IPS DF 19.7 (cell line): ENCODE data around the gene MCAM.
A peak's percentile ranks its signal among the peaks of the same experiment; 100 is the strongest.

ENCODE experiments used
- DNase-seq: peaks from one replicate; pipeline ENCODE4 v3.0.0-alpha.2; 2013; ENCODE audit warnings: low read depth, low spot score

Gene MCAM

DNA sequence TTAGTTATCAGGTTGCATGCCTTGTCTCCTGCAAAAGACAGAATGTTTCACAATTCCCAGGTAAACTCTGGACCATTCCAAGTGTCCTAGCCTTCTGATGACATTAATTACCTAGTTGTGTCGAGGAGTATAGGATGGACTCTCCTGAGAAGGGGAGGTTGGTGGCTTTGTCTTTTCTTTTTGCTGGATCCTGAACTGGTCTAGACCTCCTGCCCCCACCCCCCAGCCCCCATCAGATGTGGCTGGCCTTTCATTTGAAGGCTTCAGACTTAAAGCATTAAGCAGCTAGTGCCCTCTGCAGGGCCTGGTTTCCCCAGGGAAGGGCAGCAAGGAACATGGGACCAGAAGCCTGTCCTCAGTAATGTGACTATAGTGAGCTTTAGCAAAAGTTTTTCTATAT is 9.7 kb downstream of the MCAM start:
- no peak for DNase-seq

DNA sequence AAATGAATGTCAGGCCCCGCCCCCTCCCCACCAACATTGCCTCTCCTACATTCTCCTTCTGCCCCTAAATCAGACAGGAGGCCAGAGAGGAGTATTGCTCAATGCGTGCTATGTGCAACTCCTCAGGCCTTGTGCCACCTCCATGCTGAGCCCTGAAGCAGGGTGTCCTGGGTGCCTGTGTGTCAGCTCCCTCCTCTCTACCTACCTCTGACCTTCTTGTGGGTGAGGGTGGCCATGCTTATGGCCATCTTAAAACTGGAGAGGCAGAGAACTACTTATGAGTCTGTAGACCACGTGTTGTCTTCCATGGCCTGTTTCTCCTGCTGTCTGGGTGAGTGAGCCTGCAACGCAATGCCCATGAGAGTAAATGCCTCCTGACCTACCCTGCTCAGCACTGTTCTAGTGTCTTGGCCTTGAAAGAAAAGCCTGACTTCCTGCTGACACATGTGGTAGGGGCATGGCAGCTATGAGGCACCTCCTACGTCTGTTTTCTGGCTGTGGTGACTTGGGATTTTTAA is 10.5 kb downstream of the MCAM start:
- no peak for DNase-seq

DNA sequence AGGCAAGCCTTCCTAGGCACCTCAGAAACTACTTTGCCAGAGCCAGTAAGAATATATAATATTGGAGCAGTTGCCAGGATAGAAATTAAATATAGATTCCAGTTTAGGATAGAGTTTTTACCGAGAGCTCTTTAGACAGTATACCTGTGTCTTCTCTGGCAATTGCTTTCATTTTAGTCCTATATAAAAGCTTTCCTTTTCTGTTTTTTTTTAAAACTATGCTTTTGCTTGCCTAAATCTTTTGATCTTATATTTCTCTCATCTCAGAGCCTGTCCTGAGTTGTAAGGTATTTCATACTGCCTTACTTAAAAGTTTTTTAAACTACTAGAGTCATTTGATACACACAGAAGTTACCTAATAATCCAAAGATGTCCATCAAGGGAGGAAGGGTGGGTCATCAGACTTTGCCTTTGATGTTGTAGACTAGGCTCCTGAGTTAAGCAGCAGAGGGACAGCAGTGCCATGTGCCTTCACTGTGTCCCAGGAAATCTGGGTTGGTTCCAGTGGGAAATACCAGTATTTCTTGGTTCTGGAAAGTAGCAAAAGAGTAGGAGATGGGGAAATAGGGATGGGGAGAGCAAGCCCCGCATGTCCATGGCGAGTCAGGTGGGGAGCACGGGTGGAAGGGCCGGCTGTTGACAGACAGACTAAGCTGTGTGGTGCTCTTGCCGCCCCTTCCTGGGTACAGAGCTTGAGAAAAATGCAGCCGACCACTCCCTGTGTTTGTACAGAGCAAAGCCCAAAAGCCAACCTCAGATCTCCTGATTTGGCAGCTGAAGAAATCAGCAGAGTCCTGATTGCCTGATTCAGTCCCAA is 11.2 kb downstream of the MCAM start:
- no peak for DNase-seq

DNA sequence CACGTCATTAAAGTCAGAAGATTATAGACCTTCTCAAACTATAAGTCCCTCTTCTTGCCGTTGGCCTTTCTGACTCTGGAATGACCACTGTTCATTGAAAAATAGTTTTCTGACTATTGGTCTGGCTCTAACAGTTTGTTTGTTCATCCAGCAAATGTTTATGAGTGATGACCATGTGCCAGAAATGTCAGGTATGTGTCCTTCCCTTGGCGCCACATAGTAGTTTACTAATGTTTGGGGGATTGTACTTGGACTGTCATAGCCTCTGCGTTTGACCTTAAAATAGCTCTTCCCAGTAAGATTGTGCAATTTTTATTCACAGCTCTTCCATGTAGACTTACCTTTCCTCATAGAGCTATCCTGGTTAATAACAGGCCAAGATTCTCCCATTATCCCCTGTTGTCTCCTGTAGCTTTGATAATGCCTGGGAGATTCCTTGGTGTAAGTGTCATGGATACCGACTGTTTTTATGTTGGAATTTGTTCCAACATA is 13.7 kb downstream of the MCAM start:
- no peak for DNase-seq

DNA sequence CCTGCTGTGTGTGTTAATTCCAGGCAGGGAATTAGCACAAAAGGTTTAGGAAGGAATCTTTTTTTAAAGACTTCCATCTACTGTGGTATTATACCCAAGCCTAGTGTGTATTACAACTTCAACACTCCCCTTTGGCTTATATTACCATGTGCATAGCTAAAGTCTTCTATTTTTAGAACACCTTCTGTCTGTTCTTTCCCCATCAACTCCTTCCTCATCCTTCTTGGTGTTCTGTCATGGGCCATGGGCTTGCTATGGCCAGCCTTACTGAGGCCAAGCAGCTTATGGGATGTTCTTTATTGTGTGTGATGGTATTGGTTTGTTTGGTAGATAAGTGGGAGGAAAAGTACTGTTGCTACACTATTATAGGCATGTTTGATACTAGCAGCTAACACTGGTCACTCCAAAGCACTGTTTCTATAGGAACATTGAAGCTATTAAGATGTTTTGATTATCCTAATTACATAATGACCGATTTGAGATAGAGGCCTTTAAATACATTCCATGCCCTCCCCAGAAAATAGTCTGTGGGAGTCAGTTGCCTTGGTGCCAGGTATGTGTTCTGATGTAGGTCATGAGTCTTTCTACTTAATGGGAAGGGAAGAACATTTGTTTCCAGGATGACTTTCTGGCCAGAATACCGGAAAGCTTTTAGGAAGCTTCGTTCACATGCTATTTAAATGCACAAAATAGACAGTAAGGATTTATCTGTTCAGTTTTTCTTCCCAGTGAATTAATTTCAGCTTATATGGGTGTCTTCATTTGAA is 16.5 kb downstream of the MCAM start:
- no peak for DNase-seq

DNA sequence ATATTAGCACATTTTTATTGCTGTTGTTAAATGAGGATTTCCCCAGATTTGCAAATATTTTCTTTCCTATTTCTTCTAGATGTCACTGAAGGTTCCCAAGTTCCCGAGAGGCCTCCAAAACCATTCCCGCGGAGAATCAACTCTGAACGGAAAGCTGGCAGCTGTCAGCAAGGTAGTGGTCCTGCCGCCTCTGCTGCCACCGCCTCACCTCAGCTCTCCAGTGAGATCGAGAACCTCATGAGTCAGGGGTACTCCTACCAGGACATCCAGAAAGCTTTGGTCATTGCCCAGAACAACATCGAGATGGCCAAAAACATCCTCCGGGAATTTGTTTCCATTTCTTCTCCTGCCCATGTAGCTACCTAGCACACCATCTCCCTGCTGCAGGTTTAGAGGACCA is 17.5 kb downstream of the MCAM start:
- no peak for DNase-seq

DNA sequence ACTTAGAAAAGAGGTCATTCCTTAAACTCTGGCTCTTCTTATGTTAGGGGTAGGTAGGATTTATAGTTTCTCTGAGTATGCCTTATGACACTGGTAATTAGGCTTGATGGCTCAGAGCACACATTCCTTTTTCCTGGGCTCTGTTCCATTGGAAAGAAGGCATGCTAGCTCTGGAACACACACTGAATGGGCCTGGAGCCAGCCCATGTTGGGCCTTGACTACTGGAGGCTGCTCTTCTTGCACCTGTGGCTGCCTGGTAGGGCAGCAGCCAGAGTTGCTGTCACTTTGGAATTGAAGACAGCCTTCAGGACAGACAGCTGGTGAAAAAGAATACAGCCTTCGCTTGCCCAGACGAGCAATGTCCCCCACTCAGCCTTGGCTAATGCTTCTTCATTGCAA is 18.2 kb downstream of the MCAM start:
- no peak for DNase-seq

DNA sequence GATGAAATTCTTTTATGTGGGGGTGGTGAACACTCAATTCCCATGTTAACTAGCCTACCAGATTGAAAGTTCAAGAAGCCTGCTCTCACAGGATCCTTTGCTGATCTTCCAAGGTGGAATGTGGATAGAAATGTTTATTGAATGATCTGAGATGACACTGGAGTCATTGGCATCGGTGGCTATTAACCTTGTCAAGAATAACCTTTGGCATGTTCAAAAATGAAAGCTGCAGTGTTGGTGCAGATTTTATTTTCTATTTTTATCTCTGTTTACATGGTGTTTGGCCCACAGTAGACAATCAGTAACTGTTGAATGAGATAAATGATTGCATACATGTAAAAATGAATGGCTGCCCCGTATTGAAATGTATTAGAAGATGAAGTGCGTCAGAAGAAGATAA is 19.0 kb downstream of the MCAM start:
- DNase-seq: no peak

DNA sequence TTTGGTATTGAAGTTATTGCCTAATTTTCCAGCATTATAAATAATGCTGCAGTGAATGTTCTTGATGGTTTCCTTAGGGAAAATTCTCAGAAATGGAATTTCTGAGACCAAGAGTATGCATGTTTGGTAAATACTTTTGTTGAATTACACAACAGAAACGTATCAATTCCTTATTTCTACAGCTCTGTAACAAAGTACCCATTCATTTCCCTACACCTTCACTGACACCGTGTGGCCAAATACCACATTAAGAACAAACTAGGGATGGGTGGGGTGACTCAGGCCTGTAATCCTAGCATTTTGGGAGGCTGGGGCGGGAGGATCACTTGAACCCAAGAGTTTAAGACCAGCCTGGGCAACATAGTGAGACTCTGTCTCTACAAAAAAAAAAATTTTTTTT is 21.8 kb downstream of the MCAM start:
- DNase-seq: no peak

DNA sequence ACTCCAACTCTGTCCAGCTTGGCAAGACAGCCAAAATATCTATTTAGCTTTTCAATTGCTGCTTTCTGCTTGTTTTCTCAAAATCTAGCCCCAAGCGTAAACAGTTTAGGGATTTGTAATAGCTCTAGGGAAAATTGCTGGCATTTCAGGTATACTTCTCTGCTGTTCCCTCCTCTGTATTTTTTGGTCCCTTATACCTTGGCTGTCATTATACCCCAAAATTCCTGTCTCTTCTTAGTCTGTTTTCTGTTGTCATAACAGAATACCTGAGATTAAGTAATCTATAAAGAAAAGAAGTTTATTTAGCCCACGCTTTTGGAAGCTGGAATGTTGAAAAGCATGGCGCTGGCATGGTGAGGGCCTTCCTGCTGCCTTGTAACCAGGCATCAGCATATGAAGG is 23.5 kb downstream of the MCAM start:
- DNase-seq: no peak

DNA sequence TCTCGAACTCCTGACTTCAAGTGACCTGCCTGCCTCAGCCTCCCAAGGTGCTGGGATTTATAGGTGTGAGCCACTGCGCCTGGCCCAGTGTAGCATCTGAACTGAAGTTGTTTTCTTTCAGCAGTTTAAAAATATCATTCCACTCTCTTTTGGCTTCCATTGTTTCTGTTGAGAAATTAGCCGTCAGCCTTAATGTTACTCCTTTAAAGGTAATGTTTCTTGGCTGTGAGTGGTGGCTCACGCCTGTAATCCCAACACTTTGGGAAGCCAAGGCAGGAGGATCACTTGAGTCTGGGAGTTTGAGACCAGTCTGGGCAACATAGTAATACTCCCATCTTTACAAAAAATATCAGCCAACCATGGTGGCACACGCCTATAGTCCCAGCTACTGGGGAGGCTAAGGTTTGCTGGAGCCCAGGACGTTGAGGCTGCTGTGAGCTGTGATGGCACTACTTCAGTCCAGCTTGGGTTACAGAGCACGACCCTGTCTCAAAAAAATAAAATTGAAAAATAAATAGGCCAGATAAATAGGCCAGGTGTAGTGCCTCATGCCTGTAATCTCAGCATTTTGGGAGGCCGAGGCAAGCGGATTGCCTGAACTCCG is 25.9 kb downstream of the MCAM start:
- no peak for DNase-seq

DNA sequence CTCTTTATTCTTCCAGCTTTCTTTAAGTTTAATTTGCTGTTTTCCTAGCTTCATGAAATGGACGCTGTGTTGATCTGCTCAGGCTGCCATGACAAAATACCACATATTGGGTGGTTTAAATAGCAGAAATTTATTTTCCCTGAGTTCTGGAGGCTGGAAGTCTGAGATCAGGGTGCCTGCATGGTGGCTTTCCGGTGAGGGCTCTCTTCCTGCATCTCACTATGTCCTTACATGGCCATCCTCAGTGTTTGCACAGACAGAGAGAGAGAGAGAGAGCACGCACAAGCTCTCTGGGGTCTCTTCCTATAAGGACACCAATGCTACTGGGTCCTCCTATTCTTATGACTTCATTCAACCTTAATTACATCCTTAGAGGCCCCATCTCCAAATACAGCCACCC is 28.7 kb downstream of the MCAM start:
- no peak for DNase-seq

DNA sequence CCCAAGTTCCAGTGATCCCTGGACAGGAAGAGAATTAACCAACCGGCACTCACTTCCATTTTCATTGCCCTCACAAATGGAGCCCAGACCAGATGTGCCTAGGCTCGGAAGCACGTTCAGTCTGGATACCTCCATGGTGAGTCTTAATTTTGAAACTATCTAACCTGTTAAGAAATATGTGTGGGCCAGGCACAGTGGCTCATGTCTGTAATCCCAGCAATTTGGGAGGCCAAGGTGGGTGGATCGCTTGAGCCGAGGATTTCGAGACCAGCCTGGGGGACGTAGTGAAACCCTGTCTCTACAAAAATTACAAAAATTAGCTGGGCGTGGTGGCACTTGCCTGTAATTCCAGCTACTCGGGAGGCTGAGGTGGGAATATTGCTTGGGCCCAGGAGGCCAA is 31.5 kb downstream of the MCAM start:
- DNase-seq: no peak

DNA sequence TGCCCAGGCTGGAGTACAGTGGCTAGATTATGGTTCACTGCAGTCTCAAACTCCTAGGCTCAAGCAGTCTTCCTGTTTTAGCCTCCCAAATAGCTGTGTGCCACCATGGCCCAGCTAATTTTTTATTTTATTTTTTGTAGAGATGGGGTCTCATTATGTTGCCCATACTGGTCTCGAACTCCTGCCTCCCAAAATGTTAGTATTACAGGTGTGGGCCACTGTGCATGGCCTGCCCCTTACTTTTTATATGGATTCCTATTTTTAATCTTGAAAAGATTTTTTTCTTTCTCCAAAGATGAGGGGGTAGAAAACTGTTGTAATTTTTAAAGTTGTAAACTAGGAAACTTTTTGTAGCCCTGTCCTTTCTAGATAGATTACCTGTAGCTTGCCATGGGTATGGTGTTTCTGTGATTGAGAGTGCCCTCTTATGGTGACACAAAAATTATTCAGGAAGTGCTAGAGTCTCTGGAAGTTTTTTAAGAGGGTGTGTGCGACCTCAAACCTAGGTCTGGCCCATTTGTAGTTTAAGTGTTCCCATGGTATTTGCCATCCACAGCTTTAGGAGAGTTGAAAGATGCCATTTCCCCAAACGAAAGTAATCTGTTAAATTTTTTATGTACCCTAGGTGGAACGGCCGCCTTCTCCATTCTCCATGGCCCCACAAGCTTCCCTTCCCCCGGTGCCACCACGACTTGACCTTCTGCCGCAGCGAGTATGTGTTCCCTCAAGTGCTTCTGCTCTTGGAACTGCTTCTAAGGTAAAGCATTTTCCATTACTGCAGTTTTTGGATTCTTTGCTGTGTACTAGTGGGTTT is 32.4 kb downstream of the MCAM start:
- peak; percentile 9 for DNase-seq

DNA sequence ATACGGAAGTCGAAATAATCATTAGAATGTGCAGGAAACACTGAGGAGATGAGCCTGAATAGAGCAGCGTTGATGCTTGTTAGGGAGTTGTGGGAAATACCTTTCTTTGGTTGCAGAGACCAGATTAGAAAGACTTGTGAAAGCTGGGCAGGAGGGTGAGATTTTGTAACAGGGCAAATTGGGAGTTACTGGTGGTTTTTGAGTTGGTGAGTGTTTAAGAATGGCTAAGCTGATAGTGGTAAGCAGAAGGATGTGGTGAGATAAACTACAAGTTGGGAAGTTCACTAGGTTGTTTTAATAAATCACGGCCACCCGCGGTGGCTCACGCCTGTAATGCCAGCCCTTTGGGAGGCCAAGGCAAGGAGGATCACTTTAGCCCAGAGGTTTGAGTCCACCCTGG is 34.4 kb downstream of the MCAM start:
- no peak for DNase-seq

DNA sequence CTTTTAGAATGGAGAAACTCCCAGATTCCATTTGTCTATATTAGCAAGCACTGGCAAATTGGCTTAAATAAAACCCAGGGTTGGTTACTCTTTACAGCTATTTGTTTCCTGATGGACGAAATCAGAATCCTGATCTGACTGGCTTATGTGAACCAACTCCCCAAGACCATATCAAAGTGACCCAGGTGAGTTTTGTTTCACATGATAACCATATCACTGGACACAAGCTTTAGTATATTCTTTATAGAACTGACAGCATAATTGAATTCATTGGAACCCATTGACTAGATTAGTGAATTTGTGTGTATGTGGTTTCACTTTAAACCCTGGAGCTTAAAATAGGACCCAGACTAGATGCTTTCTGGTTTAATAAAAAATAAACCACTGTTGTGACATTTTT is 39.3 kb downstream of the MCAM start:
- no peak for DNase-seq

DNA sequence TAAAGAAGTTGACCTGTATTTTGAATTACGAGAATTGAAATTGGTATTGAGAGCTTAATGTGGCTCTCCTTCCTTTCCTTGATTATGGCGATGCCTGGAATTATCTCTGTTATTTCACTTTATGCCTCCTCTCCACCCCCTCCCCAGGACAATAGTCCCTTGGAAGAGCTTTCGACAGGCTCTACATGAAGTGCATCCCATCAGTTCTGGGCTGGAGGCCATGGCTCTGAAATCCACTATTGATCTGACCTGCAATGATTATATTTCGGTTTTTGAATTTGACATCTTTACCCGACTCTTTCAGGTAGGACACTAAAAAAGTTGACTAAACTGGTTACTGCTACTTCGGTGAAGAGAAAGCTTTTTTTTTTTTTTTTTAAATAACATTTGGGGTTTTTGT is 43.2 kb downstream of the MCAM start:
- DNase-seq: no peak

DNA sequence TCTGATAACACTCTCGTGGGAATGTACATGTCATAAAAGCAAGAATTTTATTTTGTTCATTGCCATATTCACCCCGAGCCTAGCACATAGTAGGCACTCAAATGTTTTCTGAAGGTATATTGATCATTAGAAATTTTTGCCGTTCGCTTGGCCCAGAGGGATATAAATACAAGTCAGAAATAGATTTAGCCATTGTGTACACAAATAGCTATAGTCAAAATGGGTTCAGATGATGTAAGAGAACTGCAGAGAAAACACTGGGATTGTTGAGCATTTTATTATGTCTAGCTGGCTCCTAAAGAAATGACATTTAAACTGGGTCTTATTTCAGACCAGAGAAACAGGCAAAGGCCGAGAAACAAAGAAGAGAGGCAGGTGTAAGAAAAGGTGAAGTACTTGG is 49.3 kb downstream of the MCAM start:
- no peak for DNase-seq

DNA sequence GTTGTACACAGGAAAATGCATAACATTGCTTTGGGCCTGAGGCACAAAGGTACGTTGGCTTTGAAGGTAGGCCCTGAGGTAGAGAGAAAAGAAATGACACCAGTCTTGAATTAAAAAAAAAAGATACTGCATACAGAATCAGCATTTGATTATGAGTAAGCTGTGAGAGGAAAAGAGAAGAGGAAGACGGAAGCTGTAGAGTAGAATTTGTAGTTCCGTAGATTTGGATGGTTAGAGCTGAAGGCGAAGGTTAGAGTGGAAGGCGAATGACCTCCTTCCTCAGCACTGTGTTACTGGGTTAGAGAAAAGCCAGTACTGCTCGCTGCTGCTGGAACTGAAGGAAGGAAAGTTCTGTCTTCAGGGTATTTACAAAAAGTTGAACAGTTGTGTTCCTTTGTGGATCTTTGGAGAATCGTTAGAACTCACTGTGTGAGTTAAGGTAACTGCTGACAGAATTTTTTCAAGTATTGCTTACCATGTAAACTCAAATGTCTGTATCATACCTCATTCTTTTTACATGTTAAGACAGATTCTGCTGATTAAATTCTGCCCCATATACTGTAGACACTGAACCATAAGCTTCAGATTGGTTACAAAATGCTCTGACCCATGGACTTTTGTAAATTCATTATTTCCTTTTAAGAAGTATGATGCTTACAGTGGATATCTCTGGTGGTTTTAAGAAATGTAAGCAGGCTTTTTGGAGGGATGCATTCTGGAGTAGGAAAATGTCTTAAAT is 50.2 kb downstream of the MCAM start:
- DNase-seq: no peak

DNA sequence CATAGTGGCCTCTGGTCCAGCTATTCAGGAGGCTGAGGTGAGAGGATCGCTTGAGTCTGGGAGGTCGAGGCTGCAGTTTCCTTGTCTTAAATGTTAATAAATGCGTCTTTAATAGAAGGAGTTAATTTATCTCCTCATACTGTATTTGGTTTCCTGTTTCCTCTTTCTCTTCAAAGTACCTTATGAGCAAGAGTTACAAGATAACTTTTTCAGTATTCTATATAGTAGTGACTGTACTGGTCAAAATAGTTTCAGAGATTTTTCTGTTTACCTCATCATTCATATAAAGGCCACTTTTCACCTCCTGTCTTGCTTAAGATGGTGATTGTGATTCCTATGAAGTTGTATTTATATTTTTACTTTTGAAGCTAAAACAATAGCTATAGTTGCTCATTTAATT is 50.9 kb downstream of the MCAM start:
- DNase-seq: no peak

DNA sequence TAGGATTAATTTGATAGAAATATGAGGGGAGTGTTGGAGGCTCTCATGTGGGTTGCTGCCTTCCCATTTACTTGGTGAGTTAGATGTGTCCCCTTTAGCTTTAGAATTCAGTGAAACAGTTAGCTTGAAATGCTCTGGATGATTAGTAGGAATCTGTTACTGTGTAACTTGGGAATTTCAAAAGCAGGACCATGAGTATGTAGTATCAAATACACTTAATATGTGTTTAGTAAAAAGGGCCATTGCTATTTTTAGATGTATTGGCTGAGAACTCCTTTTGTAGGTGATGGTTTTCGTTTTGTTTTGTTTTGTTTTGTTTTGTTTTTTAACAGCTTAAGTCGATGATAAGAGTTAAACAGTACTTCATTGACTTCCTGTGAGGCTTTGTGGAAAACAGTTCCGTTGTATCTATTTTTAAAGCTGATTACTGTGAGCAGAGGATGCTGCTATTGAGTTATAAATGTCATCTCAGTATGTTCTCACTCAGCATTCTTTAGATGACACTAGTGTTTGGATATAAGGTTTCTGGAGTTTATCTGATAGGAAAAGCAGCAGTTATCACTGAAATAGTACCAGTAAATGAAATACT is 53.5 kb downstream of the MCAM start:
- DNase-seq: no peak
